HG03521 (cell line): Measurements from ENCODE around the gene CPNE7.

Experiments
- ATAC-seq: cut with Tn5 transposase; IDR thresholded peaks from one replicate; pipeline ENCODE4 v1.9.1; 2021; ENCODE audit warnings: mild to moderate bottlenecking, moderate library complexity; ENCODE audit not compliant: unreplicated experiment

The CPNE7 gene

DNA sequence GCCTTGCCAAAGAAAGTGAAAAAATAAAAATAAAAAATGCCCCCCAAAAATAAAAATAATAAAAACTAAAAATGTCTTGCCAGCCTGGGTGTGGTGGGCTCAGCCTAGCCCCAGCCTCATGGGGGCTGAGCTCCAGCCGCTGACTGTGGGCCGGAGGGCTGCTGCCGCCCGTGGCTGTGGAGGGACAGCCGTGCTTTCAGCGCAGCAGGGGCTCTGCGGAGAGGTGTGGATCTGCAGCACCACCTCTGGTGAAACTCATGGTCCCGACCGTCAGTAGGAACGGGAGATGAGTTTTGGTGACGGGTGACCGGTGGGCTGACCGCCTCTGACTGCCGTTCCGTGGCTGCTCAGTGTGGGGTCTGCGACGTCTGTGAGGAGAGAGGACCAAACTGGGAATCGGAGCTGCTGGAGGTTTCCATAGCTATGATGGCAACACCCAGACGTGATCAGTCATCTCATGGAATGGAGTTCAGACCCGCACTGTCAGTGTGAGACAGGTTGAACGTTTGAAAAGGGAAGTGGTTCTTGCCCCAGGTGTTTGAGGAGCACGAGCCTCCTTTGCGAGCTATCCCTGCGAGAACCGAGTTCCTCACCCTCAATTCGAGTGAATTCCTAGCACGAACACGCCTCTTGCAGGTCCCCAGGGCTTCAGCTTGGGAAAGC, 27.1 kb upstream of the CPNE7 start:
- ATAC-seq, result no peak

DNA sequence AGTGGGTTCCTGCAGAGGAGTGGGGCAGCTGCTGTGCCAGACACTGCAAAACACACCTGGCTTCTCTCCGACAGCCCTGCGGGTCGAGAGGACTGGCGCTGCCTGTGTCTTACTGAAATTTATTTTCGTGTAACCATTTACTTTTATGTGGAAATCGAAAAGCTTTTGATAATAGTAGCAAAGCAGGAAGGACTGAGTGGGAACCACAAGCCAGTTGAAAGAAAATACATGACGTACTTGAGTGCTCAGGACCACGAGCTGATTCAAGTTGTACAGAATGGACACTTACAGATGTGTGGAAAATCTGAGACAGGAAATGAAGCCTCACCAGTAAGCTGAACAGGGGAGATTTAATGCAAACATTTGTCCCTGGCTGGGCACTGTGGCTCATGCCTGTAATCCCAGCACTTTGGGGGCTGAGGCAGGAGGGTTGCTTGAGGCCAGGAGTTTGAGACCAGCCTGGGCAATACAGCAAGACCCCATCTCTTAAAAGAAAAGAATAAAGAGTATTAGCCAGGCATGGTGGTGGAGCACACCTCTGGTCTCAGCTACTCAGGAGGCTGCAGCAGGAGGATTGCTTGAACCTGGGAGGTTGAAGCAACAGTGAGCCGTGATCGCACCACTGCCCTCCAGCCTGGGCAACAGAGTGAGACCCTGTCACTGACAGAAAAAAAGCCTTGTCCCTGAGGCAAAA, 26.4 kb upstream of the CPNE7 start:
- ATAC-seq, result no peak

DNA sequence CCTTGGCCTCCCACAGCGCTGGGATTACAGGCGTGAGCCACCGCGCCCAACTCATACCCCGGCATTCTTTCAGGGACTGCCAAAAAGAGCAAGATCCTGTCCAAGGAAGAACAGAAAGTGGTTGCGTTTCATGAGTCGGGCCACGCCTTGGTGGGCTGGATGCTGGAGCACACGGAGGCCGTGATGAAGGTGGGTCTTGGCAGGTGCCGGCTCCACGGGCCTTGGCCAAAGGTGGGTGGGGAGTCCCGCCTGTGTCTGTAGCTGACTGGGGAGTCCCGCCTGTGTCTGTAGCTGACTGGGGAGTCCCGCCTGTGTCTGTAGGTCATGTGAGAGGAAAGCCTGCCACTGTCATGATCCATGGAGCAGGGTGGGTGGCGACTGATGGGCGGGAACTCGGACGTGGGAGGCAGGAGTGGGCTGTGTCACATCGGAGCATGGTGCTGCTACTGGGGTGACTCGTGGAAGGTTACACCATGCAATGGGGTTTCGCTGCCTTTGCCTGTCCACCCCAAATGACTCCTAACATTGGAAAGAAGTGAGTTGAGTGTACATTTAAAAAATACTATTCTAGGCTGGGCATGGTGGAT, 25.0 kb upstream of the CPNE7 start:
- no peak for ATAC-seq

DNA sequence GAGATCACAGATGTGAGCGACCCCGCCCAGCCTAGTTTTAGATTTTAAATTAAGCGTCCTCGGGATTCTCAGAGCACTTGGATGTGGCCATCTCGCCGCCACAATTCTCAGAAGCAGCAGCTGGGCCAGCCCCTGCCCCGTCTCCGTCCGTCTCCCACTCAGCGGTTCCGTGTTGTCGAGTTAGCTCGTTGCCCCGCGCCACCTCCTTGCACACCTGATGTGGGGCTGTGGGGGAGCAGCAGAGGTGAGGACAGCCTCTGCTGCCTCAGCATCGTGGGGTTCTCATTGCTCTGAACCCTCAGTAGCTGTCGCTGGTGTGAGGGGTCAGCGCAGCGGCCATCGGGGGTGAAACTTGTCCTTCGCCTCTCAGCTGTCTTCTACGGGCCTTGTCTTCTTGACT, 23.2 kb upstream of the CPNE7 start:
- ATAC-seq, result no peak

DNA sequence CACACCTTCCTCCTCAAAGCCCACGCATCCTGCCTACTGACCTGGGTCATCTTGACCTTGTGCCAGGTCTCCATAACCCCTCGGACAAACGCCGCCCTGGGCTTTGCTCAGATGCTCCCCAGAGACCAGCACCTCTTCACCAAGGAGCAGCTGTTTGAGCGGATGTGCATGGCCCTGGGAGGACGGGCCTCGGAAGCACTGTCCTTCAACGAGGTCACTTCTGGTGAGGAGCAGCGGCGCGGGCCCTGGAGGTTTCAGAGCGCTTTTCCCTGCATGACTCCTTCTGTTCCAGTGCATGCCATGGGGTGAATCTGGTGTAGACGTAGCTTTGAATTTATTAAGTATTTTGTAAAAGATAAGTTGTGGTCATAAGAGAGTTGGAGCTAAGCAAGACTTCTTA, 22.6 kb upstream of the CPNE7 start:
- no peak for ATAC-seq

DNA sequence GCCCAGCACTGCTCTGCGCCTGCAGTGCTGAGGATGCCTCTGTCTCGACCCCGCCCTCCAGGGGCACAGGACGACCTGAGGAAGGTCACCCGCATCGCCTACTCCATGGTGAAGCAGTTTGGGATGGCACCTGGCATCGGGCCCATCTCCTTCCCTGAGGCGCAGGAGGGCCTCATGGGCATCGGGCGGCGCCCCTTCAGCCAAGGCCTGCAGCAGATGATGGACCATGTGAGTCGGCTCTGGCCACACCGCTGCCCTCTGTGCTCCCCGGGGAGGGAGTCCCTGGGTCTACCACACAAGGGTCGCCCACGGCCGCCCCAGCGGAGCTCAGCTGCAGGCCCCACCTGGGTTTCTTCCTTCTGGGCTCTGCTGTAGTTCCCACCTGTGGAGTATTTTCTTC, 21.8 kb upstream of the CPNE7 start:
- no peak for ATAC-seq

DNA sequence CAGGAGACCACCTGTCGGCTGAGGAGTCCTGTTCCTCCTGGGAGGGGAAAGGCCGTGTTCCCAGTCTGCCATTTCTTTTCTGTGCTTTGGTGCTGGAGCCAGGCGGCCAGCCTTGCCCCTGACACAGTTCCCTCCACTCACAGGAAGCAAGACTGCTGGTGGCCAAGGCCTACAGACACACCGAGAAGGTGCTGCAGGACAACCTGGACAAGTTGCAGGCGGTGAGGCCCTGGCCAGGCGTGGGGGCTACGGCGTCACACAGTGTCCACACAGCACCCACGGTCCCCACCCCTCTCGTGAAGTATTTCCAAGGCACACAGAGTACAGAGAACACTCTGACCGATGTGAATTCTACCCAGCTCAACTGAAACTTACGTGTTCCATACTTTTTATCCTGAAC, 21.2 kb upstream of the CPNE7 start:
- no peak for ATAC-seq

DNA sequence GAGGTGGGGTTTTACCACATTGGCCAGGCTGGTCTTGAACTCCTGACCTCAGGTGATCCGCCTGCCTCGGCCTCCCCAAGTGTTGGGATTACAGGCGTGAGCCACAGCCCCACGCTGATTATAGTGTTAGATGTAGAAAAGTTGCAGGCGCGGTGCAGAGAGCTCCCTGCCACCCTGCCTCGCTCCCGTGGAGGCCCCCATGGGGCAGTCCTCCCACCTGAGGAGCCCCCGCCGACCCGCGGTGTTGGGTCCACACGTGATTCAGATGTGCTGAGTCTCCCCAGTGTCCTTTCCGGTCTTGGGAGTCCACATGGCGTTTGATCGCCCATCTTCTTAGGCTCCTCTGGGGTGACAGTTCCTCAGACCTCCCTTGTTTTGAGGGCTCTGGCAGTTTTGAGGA, 20.3 kb upstream of the CPNE7 start:
- no peak for ATAC-seq

DNA sequence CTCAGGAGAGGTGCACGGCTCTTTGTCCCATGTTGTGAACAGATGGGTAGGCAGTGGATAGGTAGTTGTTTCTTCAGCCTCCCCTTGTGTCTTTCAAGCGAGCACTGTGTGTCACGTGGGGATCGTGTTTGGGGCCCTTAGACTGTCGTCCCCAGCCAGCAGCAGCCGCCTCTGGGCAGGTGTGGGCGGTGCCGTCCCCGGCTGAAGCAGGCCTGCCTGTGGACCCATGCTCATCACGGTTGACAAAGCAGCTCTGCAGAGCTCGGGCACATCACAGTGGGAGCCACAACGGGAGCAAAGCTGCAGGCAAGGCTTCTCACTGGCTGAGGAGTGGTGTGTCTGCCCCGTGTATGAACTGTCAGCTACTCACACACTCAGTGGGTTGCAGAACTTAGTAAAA, 19.8 kb upstream of the CPNE7 start:
- ATAC-seq, result no peak

DNA sequence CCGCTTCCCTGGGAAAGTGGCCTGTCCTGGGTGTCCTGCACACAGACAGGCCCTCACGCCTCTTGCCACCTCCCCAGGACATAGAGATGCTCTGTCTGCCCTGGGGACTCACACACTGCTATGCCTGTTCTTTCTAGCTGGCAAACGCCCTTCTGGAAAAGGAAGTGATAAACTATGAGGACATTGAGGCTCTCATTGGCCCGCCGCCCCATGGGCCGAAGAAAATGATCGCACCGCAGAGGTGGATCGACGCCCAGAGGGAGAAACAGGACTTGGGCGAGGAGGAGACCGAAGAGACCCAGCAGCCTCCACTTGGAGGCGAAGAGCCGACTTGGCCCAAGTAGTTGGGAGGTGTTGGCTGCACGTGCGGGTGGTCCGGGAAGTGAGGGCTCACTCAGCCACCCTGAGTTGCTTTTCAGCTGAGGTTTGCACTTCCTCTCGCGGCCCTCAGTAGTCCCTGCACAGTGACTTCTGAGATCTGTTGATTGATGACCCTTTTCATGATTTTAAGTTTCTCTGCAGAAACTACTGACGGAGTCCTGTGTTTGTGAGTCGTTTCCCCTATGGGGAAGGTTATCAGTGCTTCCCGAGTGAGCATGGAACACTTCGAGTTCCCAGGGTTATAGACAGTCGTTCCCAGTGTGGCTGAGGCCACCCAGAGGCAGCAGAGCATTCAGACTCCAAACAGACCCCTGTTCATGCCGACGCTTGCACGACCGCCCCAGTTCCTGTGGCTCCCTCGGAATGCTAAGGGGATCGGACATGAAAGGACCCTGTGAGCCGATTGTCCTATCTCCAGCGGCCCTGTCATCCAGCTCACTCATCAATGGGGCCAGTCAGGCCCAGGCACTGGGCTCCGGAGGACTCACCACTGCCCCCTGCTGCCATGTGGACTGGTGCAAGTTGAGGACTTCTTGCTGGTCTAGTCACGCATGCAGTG, 18.5 kb upstream of the CPNE7 start:
- ATAC-seq, result no peak

DNA sequence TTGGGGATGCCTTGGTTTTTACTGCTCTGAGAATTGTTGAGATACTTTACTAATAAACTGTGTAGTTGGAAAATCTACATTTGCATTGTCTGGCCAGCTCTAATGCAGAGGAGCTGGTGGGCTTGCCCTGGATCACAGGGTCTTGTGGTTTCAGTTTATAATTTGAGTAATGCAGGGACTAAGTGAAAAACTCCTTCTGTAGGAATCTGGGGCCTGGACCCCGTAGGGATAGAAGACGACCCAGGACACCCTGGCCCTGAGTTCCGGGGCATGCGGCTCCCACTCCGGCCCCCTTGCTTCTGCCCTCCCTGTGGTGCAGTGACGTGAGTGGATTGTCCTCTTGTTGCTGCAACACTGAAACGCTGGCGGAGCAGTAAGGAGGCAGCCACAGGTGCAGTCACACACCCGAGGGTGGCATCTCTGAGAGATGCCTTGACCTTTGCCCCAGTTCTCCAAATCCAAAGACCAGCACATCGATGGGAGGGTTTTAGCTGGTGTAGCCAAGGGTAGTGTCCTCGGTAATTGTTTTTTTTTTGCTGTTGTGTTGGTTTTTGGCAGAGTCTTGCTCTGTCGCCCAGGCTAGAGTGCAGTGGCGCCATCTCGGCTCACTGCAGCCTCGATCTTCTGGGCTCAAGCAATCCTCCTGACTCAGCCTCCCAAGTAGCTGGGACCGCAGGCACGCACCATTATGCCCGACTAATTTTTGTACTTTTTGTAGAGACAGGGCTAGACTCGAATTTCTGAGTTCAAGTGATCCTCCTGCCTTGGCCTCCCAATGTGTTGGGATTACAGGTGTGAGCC, 17.7 kb upstream of the CPNE7 start:
- ATAC-seq, result no peak

DNA sequence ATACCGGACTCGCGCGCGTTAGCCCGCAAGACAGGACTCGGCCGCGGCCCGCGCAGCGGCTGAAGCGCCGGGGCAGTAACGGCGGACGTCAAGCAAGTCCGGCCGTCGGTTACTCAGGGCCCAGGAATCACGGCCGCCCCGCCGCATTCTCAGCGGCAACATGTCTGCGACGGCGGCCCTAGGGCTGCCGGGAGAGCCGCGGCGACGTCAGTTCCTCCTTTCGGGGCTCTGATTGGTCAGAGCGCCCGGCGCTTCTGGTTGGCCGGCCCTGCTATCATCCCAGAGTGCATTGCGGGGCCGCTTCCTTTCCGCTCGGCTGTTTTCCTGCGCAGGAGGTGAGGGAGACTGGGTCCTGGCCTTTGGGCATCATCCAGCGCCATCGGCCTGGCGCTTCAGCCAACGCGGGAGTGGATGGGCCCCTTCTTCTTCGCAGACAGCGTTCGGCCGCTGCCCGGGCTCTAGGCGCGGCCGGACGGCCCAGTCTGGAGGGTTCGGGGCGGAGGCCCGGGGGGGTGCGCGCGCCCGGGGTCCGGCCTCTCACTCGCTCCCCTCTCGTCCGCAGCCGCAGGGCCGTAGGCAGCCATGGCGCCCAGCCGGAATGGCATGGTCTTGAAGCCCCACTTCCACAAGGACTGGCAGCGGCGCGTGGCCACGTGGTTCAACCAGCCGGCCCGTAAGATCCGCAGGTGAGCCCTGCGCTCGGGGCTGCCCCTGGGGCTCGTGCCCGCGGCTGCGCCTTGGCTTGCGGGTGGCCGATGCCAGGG, 15.0 kb upstream of the CPNE7 start, which contains the start of gene RPL13:
RPL13 (plus strand) TSS at position 305 of the 764 bp plus-strand sequence; CDS start at position 583, 278 bp downstream.
- ATAC-seq, result peak; percentile 89

DNA sequence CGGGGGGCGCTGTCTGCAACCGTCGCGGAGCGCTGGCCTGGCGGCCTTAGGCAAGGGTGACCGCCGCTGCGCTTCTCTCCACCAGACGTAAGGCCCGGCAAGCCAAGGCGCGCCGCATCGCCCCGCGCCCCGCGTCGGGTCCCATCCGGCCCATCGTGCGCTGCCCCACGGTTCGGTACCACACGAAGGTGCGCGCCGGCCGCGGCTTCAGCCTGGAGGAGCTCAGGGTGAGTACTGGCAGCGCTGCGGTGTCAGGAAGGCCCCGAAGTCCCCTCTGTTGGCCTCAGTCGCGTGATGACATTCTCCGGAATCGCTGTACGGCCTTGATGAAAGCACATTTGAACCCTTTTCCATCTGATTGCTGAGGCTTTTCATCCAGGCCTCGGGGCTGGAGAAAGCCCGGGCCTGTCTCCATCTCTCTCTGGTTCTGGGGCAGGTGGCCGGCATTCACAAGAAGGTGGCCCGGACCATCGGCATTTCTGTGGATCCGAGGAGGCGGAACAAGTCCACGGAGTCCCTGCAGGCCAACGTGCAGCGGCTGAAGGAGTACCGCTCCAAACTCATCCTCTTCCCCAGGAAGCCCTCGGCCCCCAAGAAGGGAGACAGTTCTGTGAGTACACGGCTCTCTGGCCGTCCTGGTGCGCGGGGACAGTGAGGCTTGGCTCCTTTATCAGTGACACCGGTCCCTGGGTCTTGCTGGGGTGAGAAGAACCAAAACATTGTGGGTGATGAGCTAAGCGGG, 14.2 kb upstream of the CPNE7 start:
- no peak for ATAC-seq

DNA sequence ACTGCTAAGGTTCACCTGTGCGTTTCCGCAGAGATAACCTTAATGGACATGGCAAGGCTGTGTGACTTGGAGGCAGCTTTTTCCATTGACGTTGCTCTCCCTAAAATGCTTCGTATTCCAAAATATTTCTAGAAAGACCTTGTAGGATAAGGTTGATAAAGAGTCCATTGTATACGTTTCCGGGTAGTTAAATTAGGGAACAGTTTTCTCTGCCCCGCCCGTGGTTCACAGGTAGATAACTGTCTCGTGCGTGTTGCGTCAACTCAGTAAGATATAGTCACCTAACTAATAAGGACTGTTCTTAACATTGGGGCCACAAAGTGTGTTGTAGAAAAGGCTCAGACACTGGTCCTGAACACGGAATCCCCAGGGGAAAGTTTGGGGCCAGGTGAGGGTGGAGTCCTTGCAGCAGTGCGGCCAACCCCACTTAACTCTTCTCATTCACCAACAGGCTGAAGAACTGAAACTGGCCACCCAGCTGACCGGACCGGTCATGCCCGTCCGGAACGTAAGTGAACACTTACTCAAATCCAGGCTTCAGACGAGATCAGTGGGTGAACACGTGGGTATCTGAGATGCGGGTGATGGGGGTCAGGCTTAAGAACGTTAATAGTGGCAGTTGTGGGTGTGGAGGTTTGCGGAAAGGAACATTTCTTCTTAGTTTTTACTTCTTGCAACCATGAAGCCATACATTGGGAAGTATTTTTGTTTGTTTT, 13.5 kb upstream of the CPNE7 start:
- ATAC-seq, result no peak

DNA sequence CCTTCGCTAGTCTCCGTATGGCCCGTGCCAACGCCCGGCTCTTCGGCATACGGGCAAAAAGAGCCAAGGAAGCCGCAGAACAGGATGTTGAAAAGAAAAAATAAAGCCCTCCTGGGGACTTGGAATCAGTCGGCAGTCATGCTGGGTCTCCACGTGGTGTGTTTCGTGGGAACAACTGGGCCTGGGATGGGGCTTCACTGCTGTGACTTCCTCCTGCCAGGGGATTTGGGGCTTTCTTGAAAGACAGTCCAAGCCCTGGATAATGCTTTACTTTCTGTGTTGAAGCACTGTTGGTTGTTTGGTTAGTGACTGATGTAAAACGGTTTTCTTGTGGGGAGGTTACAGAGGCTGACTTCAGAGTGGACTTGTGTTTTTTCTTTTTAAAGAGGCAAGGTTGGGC, 12.6 kb upstream of the CPNE7 start:
- no peak for ATAC-seq

DNA sequence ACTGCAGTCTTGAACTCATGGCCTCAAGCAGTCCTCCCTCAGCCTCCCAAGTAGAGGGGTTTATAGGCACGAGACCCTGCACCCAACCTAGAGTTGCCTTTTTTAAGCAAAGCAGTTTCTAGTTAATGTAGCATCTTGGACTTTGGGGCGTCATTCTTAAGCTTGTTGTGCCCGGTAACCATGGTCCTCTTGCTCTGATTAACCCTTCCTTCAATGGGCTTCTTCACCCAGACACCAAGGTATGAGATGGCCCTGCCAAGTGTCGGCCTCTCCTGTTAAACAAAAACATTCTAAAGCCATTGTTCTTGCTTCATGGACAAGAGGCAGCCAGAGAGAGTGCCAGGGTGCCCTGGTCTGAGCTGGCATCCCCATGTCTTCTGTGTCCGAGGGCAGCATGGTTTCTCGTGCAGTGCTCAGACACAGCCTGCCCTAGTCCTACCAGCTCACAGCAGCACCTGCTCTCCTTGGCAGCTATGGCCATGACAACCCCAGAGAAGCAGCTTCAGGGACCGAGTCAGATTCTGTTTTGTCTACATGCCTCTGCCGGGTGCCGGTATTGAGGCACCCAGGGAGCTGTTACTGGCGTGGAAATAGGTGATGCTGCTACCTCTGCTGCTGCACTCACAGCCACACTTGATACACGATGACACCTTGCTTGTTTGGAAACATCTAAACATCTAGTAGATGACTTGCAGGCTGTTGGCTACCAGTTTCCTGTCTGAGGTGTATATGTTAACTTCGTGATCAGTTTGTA, 11.7 kb upstream of the CPNE7 start:
- no peak for ATAC-seq

DNA sequence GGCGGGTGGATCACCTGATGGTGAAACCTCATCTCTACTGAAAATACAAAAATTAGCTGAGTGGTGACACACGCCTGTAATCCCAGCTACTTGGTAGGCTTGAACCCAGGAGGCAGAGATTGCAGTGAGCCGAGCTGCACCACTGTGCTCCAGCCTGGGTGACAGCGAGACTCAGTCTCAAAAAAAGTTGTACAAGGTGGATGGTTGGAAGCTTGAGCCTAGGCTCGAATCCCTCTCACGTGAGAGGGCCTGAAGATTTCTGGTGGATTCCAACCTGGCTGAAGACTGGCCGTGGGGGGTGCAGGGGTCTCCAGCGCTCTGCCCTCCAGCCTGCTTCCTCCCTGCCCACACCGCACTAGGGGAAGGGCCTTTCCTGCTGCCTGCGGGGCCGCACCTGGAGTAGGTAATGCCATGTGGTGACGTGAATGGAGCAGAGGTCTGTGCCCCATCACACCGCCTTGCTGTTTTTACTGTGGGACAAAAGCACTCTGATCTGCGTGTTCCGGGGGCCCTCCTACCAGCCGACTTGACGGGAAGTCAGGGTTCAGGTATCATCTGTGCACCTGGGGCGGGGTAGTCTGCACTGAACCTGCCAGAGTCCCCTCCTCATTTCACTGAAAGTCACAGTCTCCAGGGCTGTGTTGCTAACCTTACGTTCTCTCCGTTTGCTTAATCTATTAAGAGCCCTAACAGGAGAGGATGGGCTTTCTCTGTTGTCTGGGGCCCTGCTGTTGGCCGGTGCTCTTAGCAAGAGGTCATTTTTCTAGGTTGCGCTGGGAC, 10.9 kb upstream of the CPNE7 start:
- ATAC-seq, result no peak
